Cardiac septum (tissue), 1 donor: ENCODE results near the gene ARHGAP26. TPM values are rescaled to one million over a fixed set of nuclear protein-coding genes. Genes with fewer than 3 reads are reported as not detected.
A peak's percentile ranks its signal among the peaks of the same experiment; 100 is the strongest.

Experiments
- DNase-seq: peaks from one replicate; pipeline ENCODE4 v3.0.0-alpha.2; 2020; ENCODE audit warnings: low spot score
- intact Hi-C: fragments of 100-400 bp; cut with DNase I; formaldehyde crosslinking; loops from one replicate; pipeline ENCODE4 v1.14.0; 2022
- total RNA-seq: library from RNA; stranded (reverse); fragmentation: NEBNext Ultra II Directional; extraction: Animal tissue kit (Norgen Biotek cat#: 25700); gene quantifications from one replicate; pipeline ENCODE4 v1.2.1, GENCODE V29; 2021
- donor health status: DM: no; HTN: no; CAD: no.

ARHGAP26 gene
- total RNA-seq, 1 donor from 2014 or later: 32.0 TPM

- intact Hi-C loops: no loop called here
- DNase-seq: no peak
These were observed 54.2 kb downstream of the ARHGAP26 start for GRCh38 chr5:142824391-142824790.

DNA sequence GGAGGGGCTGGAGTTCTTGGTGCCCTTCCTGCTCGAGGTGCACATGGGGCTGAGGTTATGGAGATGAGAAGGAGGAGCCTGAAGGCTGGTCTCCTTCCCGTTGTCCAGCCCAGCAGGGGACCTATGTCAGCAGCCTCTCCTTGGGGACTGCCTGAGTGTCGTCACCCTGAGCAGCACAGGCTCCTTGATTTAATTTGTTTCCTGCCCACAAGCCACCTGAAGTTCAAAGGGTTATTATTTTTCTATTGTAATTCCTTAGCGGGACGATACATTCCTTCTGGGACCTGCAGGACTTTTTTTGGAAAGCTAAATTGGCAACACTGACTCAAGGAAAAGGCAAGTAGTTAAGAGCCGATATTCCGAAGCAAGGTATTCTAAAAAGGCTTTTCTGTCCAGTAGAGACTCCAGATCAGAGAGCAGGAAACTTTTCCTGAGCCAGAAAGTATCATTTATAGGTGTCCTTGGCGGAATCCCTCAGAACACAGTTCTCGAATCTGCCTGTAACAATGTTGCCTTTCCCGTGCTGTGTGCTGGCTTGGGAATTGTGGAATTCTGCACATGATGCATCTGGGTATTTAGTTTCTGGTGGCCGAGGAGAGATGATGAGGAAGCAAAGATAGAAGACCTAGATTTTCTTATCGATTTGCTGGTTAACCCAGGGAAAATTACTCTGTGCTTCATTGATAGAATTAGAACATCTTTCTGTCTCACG, 55.4 kb downstream of the ARHGAP26 start:
- peak; percentile 80 for DNase-seq
- intact Hi-C loops: no loop called here

GRCh38 chr5:142826093-142826492, 55.9 kb downstream of the ARHGAP26 start:
- intact Hi-C loops: no loop called here
- no peak for DNase-seq

- no peak for DNase-seq
- intact Hi-C loops: no loop called here
These were observed 56.7 kb downstream of the ARHGAP26 start for GRCh38 chr5:142826741-142827492.

DNA sequence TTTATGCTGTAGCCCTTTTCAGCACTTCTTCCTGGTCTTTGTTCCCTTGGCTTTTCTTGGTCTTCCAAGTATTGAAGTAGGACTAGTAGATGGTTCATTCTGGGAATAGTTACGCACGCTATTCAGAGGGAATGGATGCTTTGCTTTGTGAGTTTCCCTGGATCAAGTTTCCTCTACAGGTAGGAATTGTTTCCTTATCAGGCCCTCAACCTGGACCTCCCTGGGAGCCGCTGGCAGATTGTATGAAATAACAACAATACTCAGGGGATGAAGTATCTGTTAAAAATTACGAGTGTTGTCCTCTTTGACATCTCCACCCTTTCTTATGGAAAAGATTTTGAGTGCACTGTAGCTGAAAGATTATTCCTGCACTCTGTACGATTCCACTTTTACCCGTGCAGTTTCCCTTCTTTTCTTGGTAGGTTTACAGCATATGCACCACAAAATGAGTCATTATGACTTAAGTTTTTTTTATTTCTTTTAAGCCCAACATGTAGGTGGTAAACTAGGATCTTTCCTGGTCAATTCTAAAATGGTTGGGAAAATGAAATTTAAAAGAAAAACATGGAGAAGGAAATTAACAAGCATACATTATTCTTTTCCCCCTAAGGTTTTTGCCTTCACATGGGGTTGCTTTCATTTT, 57.9 kb downstream of the ARHGAP26 start:
- no peak for DNase-seq
- intact Hi-C loops: no loop called here

DNA sequence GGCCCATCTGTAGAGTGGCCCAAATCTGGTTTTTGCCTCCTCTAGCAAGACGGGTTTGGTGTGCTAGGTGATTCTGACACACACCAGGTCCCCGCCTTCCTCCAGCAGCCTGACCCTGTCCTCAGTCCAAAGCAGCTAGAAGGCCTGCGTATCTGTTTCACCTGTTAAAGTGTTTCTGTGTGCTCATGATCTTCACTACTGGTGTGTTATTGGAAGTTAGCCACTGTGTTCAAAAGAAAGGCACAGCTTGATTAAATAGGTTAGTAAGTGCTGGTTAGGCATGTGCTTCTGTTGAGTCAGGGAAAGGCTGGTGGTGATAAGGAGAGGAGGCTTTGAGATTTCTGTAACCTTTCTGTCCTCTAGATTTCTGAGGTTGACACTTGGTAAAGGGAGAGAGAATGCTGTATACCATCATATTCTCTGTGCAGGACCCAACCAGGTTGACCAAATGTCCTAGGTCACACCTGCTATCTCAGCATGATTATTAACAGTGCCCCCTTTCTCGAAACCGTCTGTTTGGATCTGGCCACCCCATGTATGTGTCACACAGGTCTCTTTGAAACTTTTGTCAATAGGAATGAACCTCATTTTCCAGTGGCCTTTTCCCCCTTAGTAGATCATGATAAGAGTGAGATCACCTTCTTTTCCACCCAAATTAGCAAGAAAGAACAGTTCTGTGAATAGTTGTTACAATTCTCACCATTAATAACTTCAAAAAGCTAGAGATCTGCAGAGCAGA, 58.8 kb downstream of the ARHGAP26 start:
- intact Hi-C loops: no loop called here
- DNase-seq: no peak

GRCh38 chr5:142829801-142830220, 59.6 kb downstream of the ARHGAP26 start:
- DNase-seq: no peak
- intact Hi-C loops: no loop called here

DNA sequence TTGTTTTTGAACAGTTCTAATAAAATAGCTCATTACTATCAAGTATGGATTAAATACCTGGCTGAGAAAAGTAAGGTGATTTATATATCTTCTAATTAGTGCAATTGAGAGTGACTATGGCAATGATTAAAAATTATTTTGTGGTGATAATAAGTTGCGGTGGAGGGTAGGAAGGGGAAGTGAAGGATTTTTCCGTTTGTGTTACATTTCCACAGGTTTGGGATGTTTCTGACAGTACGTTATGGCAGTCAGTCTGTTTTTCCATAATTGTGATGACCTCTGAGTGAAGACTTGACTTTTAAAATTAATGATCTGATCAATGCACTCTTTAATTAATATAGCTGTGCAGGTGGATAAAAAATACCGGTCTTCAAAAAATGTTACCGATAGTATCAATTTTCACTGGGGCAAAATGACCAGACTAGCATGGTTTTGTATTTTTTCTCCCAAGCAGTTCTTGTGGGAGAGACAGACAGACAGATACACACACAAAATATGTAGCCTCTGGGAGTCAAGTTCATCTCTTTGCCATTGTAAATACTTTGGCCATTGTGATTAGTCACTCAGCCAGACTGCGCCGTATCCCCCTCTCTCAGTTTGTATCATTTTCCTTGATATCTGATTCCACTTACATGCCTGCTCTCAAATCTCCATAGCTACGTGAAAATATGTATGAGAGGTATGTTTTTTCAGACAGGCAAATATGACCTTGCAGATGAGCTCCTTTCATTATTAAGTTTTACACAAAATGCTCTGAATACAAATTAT, 60.2 kb downstream of the ARHGAP26 start:
- intact Hi-C loops: no loop called here
- DNase-seq: no peak

GRCh38 chr5:142831009-142831383, 60.8 kb downstream of the ARHGAP26 start:
- no peak for DNase-seq
- intact Hi-C loops: no loop called here

GRCh38 chr5:142832263-142832662, 62.1 kb downstream of the ARHGAP26 start:
- no peak for DNase-seq
- intact Hi-C loops: no loop called here

DNA sequence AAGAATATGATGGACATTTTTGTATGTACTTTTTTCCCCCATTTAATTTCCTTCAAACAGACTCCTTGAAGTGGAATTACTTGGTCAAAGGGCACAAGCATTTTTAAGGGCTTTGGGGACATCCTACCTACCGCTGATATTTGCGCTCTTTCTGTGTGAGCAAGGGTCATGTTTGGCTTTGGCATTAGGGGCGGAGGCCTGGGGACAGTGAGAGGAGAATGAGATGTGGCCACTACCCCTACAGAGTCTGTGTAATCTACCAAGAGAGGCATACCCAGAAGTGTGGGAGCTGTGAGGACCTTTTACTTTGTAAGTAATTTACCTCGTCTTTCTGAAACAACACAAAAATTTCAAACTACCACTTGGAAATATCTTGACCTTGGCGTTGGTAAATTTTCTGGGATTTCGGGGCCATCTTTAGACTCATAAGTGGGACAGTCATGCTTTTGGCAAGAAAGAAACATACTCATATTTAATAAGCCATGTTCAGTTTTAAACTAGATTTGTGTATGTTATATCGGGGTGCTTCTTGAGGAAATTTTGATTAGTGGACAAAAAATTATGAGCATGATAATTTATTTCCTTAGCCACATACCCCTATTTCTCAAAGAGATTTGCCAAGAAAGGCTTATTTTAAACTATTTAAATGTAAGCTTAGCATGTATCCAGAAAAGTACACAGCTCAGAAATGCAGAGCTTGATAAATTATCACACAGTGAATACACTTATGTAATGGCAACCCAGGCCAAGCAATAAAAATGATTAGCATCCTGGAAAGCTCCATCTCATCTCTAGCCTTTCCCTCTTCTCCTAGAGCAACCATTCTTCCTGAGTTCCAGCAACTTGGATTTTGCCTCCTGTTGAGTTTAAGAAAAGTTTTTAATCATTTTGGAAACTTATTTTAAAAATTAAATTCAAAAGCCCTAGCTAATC, 63.6 kb downstream of the ARHGAP26 start:
- intact Hi-C loops: no loop called here
- DNase-seq: no peak

- intact Hi-C loops: no loop called here
- no peak for DNase-seq
These were observed 64.3 kb downstream of the ARHGAP26 start for GRCh38 chr5:142834504-142834903.

GRCh38 chr5:142835540-142835939, 65.4 kb downstream of the ARHGAP26 start:
- no peak for DNase-seq
- intact Hi-C loops: no loop called here

GRCh38 chr5:142836048-142836447, 65.9 kb downstream of the ARHGAP26 start:
- intact Hi-C loops: no loop called here
- no peak for DNase-seq

DNA sequence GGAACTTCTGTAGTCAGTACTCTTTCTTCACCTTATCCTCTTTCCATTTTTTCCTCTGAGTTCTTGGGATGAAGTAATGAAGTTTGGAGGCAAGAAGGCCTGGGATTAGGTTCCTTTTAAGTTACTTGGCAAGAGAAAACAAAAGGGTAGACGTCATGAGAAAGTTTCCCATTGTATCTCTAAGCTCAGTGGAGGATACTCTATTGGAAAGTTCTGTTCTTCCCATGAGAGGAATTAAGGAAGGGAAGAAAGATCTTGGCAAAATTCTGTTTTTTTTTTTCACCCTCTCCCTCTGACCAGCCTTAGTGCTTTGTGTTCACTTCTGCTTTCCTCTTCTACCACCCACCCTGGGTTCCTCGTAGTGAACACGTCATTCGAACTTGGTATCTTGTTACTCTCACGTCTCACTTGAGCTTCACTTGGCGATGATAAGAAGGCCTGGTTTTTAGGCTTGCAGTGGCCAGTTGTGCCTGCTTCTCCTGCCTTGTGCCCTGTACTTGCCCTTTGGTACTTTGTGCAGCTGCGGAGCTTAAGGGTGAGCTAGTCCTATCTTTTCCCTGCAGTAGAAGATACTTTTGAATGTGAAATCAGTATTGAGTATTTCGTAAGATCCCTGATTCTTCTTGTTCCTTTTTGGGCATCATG, 67.0 kb downstream of the ARHGAP26 start:
- no peak for DNase-seq
- intact Hi-C loops: no loop called here

DNA sequence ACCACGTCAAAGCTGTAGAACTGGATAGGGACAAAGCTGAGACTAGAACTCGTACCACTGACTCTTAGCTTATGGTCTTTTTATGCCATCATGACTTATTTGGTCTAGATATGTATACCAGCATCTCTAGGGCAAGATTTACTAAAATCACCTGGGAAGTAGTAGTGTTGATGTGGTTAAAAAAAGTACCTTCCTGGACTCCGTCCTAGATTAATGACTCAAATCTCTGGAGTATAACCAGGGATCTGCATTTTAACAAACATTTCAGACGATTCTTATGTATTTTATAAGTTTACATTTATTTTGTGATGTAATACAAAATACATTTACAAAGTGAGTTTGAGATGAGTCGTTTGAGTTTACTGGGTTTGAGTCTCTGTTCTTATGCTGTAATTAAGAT, 68.7 kb downstream of the ARHGAP26 start:
- no peak for DNase-seq
- intact Hi-C loops: no loop called here

DNA sequence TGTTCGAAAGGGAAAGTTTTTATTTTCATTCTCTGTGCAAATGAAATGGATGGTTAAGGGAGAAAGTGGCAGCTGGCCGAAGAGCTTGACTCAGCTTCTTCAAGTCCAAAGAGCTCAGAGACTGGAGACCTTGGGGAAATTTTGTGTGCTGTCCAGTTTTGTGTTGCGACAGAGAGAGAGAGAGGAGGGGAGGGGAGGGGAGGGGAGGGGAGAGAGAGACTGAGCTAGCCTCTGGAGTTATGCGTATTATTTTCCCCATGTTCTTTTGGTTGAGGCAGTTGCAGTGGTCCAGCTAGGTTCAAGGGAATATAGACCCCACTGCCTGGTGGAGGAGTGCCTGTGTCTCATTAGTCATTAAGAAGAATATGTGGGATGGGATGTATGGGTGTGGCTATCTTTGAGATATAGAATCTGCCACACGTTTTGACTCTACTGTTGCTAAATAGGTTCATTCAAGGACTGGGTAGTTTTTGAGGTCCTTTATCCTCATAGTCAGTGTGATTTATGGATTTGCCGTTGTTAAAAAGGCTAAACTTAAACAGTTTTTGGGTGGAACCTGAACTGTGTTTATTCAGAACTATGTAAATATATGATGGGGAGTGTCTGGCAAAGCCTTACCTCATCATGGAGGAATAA, 69.7 kb downstream of the ARHGAP26 start:
- intact Hi-C loops: no loop called here
- DNase-seq: no peak
